Hepatic stellate cell (primary cell): ENCODE data around the gene IFNA21.
"Not testable (repeated sequence)": the region's sequence is repeated elsewhere in the genome, so short reads cannot be mapped to it uniquely, and the experiment has no call there.

Experiments used
- DNase-seq: peaks from one replicate; pipeline ENCODE4 v3.0.0; 2011; ENCODE audit warnings: low spot score

Gene IFNA21

GRCh38 chr9:21141427-21141882 lies 25.0 kb downstream of the IFNA21 start, which contains the start of gene IFNW1:
Gene IFNW1, minus strand, starts transcription at chr9:21141832. Its CDS starts 262 bp downstream, at chr9:21141570.
- no peak for DNase-seq

GRCh38 chr9:21137020-21137419 lies 29.4 kb downstream of the IFNA21 start:
- DNase-seq: no peak

DNA sequence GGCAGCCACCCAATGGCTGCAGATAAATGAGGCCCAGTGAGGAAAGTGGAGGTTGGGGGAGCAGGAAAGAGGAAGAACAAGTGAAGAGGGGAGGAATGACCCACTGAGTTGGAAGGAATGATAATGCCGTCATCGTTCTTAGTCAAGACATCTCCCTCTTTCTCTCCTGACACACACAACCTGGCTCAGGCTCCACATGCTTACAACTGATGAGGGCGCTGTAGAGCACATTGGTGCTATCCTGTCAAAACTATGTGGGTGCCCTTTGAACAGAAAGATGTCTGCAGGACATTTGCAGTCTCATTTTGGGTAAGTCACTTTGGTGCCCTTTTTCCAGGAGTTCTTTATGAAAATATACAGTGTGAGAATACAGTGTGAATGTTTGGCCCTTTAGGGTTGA lies 30.7 kb downstream of the IFNA21 start:
- no peak for DNase-seq

DNA sequence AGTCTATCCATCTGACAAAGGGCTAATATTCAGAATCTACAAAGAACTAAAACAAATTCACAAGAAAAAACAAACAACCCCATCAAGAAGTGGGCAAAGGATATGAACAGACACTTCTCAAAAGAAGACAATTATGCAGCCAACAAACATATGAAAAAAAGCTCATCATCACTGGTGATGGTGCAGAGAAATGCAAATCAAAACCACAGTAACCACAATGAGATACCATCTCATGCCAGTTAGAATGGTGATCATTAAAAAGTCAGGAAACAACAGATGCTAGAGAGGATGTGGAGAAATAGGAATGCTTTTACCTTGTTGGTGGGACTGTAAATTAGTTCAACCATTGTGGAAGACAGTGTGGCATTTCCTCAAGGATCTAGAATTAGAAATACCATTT lies 38.3 kb downstream of the IFNA21 start:
- DNase-seq: not testable (repeated sequence)

DNA sequence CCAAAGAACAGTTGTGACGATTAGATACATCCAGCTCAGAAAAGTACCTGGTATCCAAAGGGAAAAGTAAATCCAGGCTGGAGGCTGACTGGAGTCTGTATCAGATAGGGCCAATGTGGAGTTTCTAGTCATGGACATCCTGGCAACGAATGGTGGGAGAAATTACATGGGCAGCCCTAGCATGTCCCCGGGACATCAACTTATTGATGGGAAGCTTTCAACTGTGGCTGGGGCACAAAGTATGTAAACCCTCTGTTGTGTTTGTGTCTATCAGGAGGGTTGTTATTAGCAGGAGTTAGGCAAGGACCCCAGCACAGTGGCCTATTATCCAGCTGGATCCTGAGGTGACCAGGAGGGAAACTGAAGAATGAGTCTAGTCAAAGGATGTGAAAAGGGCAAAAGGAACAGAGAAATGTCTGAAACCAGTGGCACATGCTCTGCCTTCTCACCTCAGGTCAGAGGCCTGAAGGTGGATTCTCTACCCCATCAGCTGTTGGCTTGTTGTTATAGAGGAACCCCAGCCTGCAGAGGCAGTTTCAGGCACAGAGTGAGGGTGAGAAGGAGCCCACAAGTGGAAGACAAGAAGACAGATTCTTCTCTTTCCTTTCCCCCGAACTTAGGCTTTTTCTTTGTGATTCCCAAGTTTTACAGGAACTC lies 44.7 kb downstream of the IFNA21 start:
- DNase-seq: no peak

GRCh38 chr9:21121079-21121478 lies 45.4 kb downstream of the IFNA21 start:
- DNase-seq: no peak

DNA sequence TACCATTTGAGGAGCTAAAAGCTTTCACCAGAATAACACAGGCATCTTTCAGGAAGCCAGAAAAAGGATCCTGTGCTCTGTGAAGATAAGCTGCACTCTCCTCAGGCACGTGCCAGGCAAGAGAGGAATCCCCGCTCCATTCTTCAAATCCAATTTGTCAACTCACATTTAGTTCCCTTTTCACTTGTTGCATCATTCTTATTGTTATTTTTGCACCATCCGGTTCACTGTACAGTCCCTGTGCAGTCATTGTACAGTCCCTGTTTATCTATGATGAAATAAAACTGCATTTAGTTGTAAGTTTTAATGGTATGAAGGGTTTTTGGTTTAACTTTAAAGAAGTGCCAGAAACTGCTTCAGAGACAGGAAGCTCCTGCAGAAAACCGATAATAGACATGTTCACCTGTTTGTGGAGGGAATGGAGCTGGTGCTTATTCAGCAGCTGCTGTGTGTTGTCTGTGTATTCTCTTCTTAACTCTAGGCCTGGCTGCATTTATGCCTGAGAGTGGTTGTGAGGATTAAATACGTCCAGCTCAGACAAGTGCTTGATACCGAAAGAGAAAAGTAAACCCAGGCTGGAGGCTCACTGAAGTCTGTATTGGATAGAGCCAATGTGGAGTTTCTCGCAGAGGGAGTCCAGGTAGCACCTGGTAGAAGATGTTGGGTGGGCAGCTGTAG lies 47.2 kb downstream of the IFNA21 start:
- no peak for DNase-seq
